Measurements from ENCODE around the gene CHIC2. TPM values are rescaled to one million over a fixed set of nuclear protein-coding genes. Genes with fewer than 3 reads are reported as not detected.

CHIC2 gene
- total RNA-seq, 2 experiments from 2014 or later: 30.4 to 38.6 TPM

- intact Hi-C loops (cut with micrococcal nuclease; ENCODE audit: unreplicated experiment): loop anchor here (5.0 kb wide), 1 partner anchor 99 kb away; the partner anchor contains the start of gene CHIC2
- Histone ChIP-seq H4K20me1 (ENCODE audit: insufficient read depth, low read length) (no peaks in the 10 kb centered on the region), H3K4me3 (ENCODE audit: low read depth, low read length, poor library complexity, severe bottlenecking) (peak overlapping the region; percentile 17), H3K27ac (ENCODE audit: low read depth, low read length, poor library complexity, severe bottlenecking) (peak overlapping the region; percentile 46), H2AFZ (ENCODE audit: low read length) (peak overlapping the region; percentile 78; the same call in 1 of the 2 replicates), H3K9me3 (ENCODE audit: low read length) (no peaks in the 10 kb centered on the region), H3K79me2 (ENCODE audit: insufficient read depth, low read depth, low read length) (no peaks in the 10 kb centered on the region), H3K9me2 (ENCODE audit: insufficient read depth, low read length) (no peaks in the 10 kb centered on the region), H3K4me2 (ENCODE audit: low read length) (peak overlapping the region; percentile 66), H3K36me3 (ENCODE audit: insufficient read depth, low read length) (no peaks in the 10 kb centered on the region), H3K4me1 (ENCODE audit: insufficient read depth, low read length, poor library complexity, severe bottlenecking) (peaks cover 44% of the 10 kb centered on the region)
- TF ChIP-seq EZH2phosphoT487 (IDR thresholded peaks at IDR 0.05; ENCODE audit: borderline replicate concordance, low read depth, low read length) (no peak), CTCF (conservative IDR thresholded peaks at IDR 0.05; ENCODE audit: low read length) (no peak)
- no peak for DNase-seq (ENCODE audit: low spot score)
- ChIA-PET POLR2A (interaction anchor here (0.7 to 1.2 kb wide), 2 partner anchors 12 to 14 kb away, joined by 3 to 4 read pairs; no protein-coding TSS in a partner anchor), CTCF (ENCODE audit: unreplicated experiment) (no interaction called here)
- no TSS peak for BruUV-seq (replicated peaks)
These were observed 101.1 kb downstream of the CHIC2 start for GRCh38 chr4:53963336-53963735.

- Histone ChIP-seq H2AFZ (ENCODE audit: low read length) (peak overlapping the region; percentile 78), H3K4me2 (ENCODE audit: low read length) (peak overlapping the region; percentile 66), H3K79me2 (ENCODE audit: insufficient read depth, low read depth, low read length) (no peaks in the 10 kb centered on the region), H3K4me1 (ENCODE audit: insufficient read depth, low read length, poor library complexity, severe bottlenecking) (peaks cover 44% of the 10 kb centered on the region), H3K9me3 (ENCODE audit: low read length) (no peaks in the 10 kb centered on the region), H3K4me3 (ENCODE audit: low read depth, low read length, poor library complexity, severe bottlenecking) (no peak overlapping the region), H4K20me1 (ENCODE audit: insufficient read depth, low read length) (no peaks in the 10 kb centered on the region), H3K9me2 (ENCODE audit: insufficient read depth, low read length) (no peaks in the 10 kb centered on the region), H3K27ac (ENCODE audit: low read depth, low read length, poor library complexity, severe bottlenecking) (peak overlapping the region; percentile 46), H3K36me3 (ENCODE audit: insufficient read depth, low read length) (no peaks in the 10 kb centered on the region)
- intact Hi-C loops (cut with micrococcal nuclease; ENCODE audit: unreplicated experiment): loop anchor here (5.0 kb wide), 1 partner anchor 100 kb away; the partner anchor contains the start of gene CHIC2
- ChIA-PET CTCF (ENCODE audit: unreplicated experiment) (no interaction called here), POLR2A (interaction anchor here (1.0 kb wide), 1 partner anchor 51 kb away, joined by 4 read pairs; no protein-coding TSS in a partner anchor)
- BruUV-seq (replicated peaks): no TSS peak
- no peak for DNase-seq (ENCODE audit: low spot score)
- no peak for TF ChIP-seq CTCF (conservative IDR thresholded peaks at IDR 0.05; ENCODE audit: low read length)
- no peak for TF ChIP-seq EZH2phosphoT487 (IDR thresholded peaks at IDR 0.05; ENCODE audit: borderline replicate concordance, low read depth, low read length)
These were observed 101.7 kb downstream of the CHIC2 start for GRCh38 chr4:53962516-53963225.

- no peaks in the 10 kb centered on the region for H3K9me2 ChIP-seq (ENCODE audit: insufficient read depth, low read length)
- H3K4me1 ChIP-seq (ENCODE audit: insufficient read depth, low read length, poor library complexity, severe bottlenecking): peaks cover 48% of the 10 kb centered on the region
- ChIA-PET CTCF (ENCODE audit: unreplicated experiment) (no interaction called here), POLR2A (no interaction called here)
- TF ChIP-seq EZH2phosphoT487 (IDR thresholded peaks at IDR 0.05; ENCODE audit: borderline replicate concordance, low read depth, low read length) (no peak), CTCF (conservative IDR thresholded peaks at IDR 0.05; ENCODE audit: low read length) (no peak)
- H3K4me2 ChIP-seq (ENCODE audit: low read length): no peak overlapping the region
- intact Hi-C loops (cut with micrococcal nuclease; ENCODE audit: unreplicated experiment): loop anchor here (5.0 kb wide), 1 partner anchor 101 kb away; the partner anchor contains the start of gene CHIC2
- no peak overlapping the region for H3K27ac ChIP-seq (ENCODE audit: low read depth, low read length, poor library complexity, severe bottlenecking)
- H3K9me3 ChIP-seq (ENCODE audit: low read length): no peaks in the 10 kb centered on the region
- DNase-seq (ENCODE audit: low spot score): no peak
- no peak overlapping the region for H3K4me3 ChIP-seq (ENCODE audit: low read depth, low read length, poor library complexity, severe bottlenecking)
- H3K79me2 ChIP-seq (ENCODE audit: insufficient read depth, low read depth, low read length): no peaks in the 10 kb centered on the region
- no TSS peak for BruUV-seq (replicated peaks)
- H2AFZ ChIP-seq (ENCODE audit: low read length): no peak overlapping the region
- H3K36me3 ChIP-seq (ENCODE audit: insufficient read depth, low read length): no peaks in the 10 kb centered on the region
- no peaks in the 10 kb centered on the region for H4K20me1 ChIP-seq (ENCODE audit: insufficient read depth, low read length)
These were observed 103.1 kb downstream of the CHIC2 start for GRCh38 chr4:53961351-53961750.
